Measurements from ENCODE around the gene MRC1. TPM values are rescaled to one million over a fixed set of nuclear protein-coding genes. Genes with fewer than 3 reads are reported as not detected.
A peak's percentile ranks its signal among the peaks of the same experiment; 100 is the strongest.

Gene MRC1
- total RNA-seq, 2 experiments from 2014 or later = not detected

- intact Hi-C loops (cut with micrococcal nuclease) = no loop called here
- ChIA-PET POLR2A (interaction anchor here (0.7 kb wide), 1 partner anchor 12 kb away, joined by 3 read pairs; no protein-coding TSS in a partner anchor), CTCF (interaction anchor here (0.9 to 2.0 kb wide), 7 partner anchors 9 to 257 kb away, joined by 3 to 4 read pairs (median 3); no protein-coding TSS in a partner anchor)
- Mint-ChIP-seq H3K27me3 (peaks cover 3% of the 10 kb centered on the region), H3K27ac (no peak overlapping the region), H3K4me1 (ENCODE audit: low read depth) (no peaks in the 10 kb centered on the region), H3K9me3 (no peaks in the 10 kb centered on the region), H3K36me3 (ENCODE audit: low read depth) (no peaks in the 10 kb centered on the region), H3K4me3 (no peak overlapping the region)
- peak; percentile 17 for DNase-seq
- peak; percentile 21 for TF ChIP-seq CTCF (IDR thresholded peaks at IDR 0.05)
- no peak for ATAC-seq
Observed at GRCh38 chr10:17847585-17848296, 38.6 kb downstream of the MRC1 start.

- Mint-ChIP-seq H3K9me3 (no peaks in the 10 kb centered on the region), H3K36me3 (ENCODE audit: low read depth) (no peaks in the 10 kb centered on the region)
- ATAC-seq = no peak
Observed at GRCh38 chr10:17848646-17849045, 39.5 kb downstream of the MRC1 start.

GRCh38 chr10:17850501-17850900 is 41.4 kb downstream of the MRC1 start:
- ChIA-PET POLR2A (interaction anchor here (1.0 kb wide), 1 partner anchor 55 kb away, joined by 3 read pairs; no protein-coding TSS in a partner anchor), CTCF (interaction anchor here (0.6 to 1.1 kb wide), 2 partner anchors 21 to 388 kb away, joined by 3 read pairs; no protein-coding TSS in a partner anchor)
- H3K27me3 Mint-ChIP-seq = peaks cover under 1% of the 10 kb centered on the region
- intact Hi-C loops (cut with micrococcal nuclease) = no loop called here
- peaks cover 1% of the 10 kb centered on the region for H3K9me3 Mint-ChIP-seq
- H3K27ac Mint-ChIP-seq = no peak overlapping the region
- H3K4me3 Mint-ChIP-seq = no peak overlapping the region
- ATAC-seq (no peak), DNase-seq (no peak)
- no peak for TF ChIP-seq CTCF (IDR thresholded peaks at IDR 0.05)
- H3K4me1 Mint-ChIP-seq (ENCODE audit: low read depth) = no peaks in the 10 kb centered on the region
- no peaks in the 10 kb centered on the region for H3K36me3 Mint-ChIP-seq (ENCODE audit: low read depth)

More at GRCh38 chr10:17848646-17849045, 39.5 kb downstream of the MRC1 start:
- TF ChIP-seq CTCF (IDR thresholded peaks at IDR 0.05) = no peak
- ChIA-PET POLR2A (no interaction called here), CTCF (interaction anchor here (0.9 to 2.0 kb wide), 7 partner anchors 10 to 256 kb away, joined by 3 to 4 read pairs (median 3); no protein-coding TSS in a partner anchor)
- no peak for DNase-seq
- intact Hi-C loops (cut with micrococcal nuclease) = no loop called here
- Mint-ChIP-seq H3K4me3 (no peak overlapping the region), H3K4me1 (ENCODE audit: low read depth) (no peaks in the 10 kb centered on the region), H3K27ac (no peak overlapping the region), H3K27me3 (peaks cover 3% of the 10 kb centered on the region)

- no peak for TF ChIP-seq CTCF (IDR thresholded peaks at IDR 0.05)
- ATAC-seq (no peak), DNase-seq (no peak)
- H3K27ac Mint-ChIP-seq = no peak overlapping the region
- ChIA-PET CTCF (no interaction called here), POLR2A (no interaction called here)
- peaks cover 1% of the 10 kb centered on the region for H3K9me3 Mint-ChIP-seq
- H3K4me3 Mint-ChIP-seq = no peak overlapping the region
- no peaks in the 10 kb centered on the region for H3K27me3 Mint-ChIP-seq
- no peaks in the 10 kb centered on the region for H3K4me1 Mint-ChIP-seq (ENCODE audit: low read depth)
- intact Hi-C loops (cut with micrococcal nuclease) = no loop called here
- no peaks in the 10 kb centered on the region for H3K36me3 Mint-ChIP-seq (ENCODE audit: low read depth)
Observed at GRCh38 chr10:17851611-17852010, 42.5 kb downstream of the MRC1 start.

GRCh38 chr10:17854044-17854652 is 45.0 kb downstream of the MRC1 start:
- Mint-ChIP-seq H3K4me3 (no peak overlapping the region), H3K27me3 (no peaks in the 10 kb centered on the region), H3K36me3 (ENCODE audit: low read depth) (no peaks in the 10 kb centered on the region), H3K9me3 (peaks cover 3% of the 10 kb centered on the region), H3K27ac (no peak overlapping the region), H3K4me1 (ENCODE audit: low read depth) (no peaks in the 10 kb centered on the region)
- no peak for TF ChIP-seq CTCF (IDR thresholded peaks at IDR 0.05)
- ChIA-PET CTCF (no interaction called here), POLR2A (no interaction called here)
- intact Hi-C loops (cut with micrococcal nuclease) = no loop called here
- DNase-seq (no peak), ATAC-seq (peak; percentile 42)

Measured in activated CD8-positive, alpha-beta T cell treated with anti-CD3 and anti-CD28 coated beads for 36 hours (primary cell).